Stimulated activated CD4-positive, alpha-beta T cell treated with anti-CD3 and anti-CD28 coated beads, Interleukin-4, amount 100 ng/mL, for 48 hours (primary cell): ENCODE measurements around the gene MRPS6.

Experiments
- DNase-seq, 2 donors: peaks; one replicate each; pipeline ENCODE4 v3.0.0-alpha.2; 2020; ENCODE audit warnings: low read depth in 2 of 2

Gene MRPS6

GRCh38 chr21:34071683-34072082, 1.7 kb upstream of the MRPS6 start:
- DNase-seq, result no peak

- DNase-seq, result peak in 1 of 2 donors; percentile 9
These were observed 990 bp upstream of the MRPS6 start for GRCh38 chr21:34072145-34073031.

- DNase-seq, result peak; percentile 18 to 29
These were observed 438 bp downstream of the MRPS6 start for GRCh38 chr21:34073749-34074282.

GRCh38 chr21:34074283-34075090, 1.1 kb downstream of the MRPS6 start:
- no peak for DNase-seq

GRCh38 chr21:34075091-34075425, 1.7 kb downstream of the MRPS6 start:
- no peak for DNase-seq

GRCh38 chr21:34075760-34076660, 2.6 kb downstream of the MRPS6 start:
- DNase-seq, result no peak

- no peak for DNase-seq
These were observed 3.5 kb downstream of the MRPS6 start for GRCh38 chr21:34076835-34077234.

- no peak for DNase-seq
These were observed 4.5 kb downstream of the MRPS6 start for GRCh38 chr21:34077888-34078287.

GRCh38 chr21:34078915-34079314, 5.5 kb downstream of the MRPS6 start:
- no peak for DNase-seq

- DNase-seq, result no peak
These were observed 7.3 kb downstream of the MRPS6 start for GRCh38 chr21:34080710-34081109.

- DNase-seq, result no peak
These were observed 9.4 kb downstream of the MRPS6 start for GRCh38 chr21:34082769-34083168.

GRCh38 chr21:34083357-34083756, 10.0 kb downstream of the MRPS6 start:
- DNase-seq, result no peak

- no peak for DNase-seq
These were observed 11.8 kb downstream of the MRPS6 start for GRCh38 chr21:34085129-34085528.

- DNase-seq, result no peak
These were observed 13.5 kb downstream of the MRPS6 start for GRCh38 chr21:34086887-34087306.

GRCh38 chr21:34088752-34089151, 15.4 kb downstream of the MRPS6 start:
- DNase-seq, result no peak

- DNase-seq, result no peak
These were observed 17.7 kb downstream of the MRPS6 start for GRCh38 chr21:34091032-34091431.

GRCh38 chr21:34091607-34092006, 18.2 kb downstream of the MRPS6 start:
- DNase-seq, result no peak

GRCh38 chr21:34092262-34092921, 19.0 kb downstream of the MRPS6 start:
- DNase-seq, result no peak

GRCh38 chr21:34093083-34093482, 19.7 kb downstream of the MRPS6 start:
- no peak for DNase-seq

GRCh38 chr21:34094949-34095348, 21.6 kb downstream of the MRPS6 start:
- DNase-seq, result no peak

- DNase-seq, result no peak
These were observed 24.1 kb downstream of the MRPS6 start for GRCh38 chr21:34097442-34097841.
